ENCODE measurements around the gene GRID2. TPM values are rescaled to one million over a fixed set of nuclear protein-coding genes. Genes with fewer than 3 reads are reported as not detected.

The GRID2 gene
- total and polyA plus RNA-seq, 2 of the 13 experiments (the other 11 are each of a cell fraction or from before 2014, with no cell fraction given): not detected

DNA sequence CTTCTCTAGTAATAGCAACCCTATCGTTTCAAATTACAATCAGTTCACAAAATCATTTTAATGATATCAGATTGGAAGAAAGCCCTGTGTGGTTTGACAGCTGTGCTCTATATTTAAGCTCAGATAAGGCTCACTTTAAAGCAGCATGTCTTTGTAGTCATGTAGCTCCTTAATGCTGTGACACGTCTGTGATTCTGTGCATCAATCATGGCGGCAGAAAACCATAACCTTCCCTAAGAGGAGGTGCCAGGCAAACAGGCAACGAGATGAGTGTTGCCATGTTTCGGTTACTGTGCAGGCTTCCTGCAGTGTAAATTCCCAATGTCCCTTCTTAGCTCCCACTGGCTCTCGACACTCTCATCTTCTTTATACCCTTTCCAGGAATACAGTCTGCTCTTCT is 212.7 kb downstream of the GRID2 start:
- Histone ChIP-seq H3K4me3 (replicated peaks in 1 of 3; ENCODE audit: insufficient read depth in 1 of 3, low read depth in 2 of 3, low read length in 3 of 3) (no peak overlapping the region), H3K36me3 (replicated peaks in 1 of 2; ENCODE audit: control insufficient read depth in 1 of 2, insufficient read depth in 2 of 2, low read length in 2 of 2) (no peaks in the 10 kb centered on the region), H3K9ac (ENCODE audit: insufficient read depth, low read depth, low read length) (no peak overlapping the region), H3K4me1 (ENCODE audit: insufficient read depth, low read length) (no peaks in the 10 kb centered on the region), H3K4me2 (ENCODE audit: low read depth, low read length) (no peak overlapping the region), H3K27me3 (ENCODE audit: control insufficient read depth in 1 of 2, insufficient read depth in 2 of 2, low read length in 2 of 2) (no peaks in the 10 kb centered on the region), H3K79me2 (ENCODE audit: insufficient read depth, low read length) (no peaks in the 10 kb centered on the region), H2AFZ (ENCODE audit: low read length) (no peak overlapping the region), H4K20me1 (ENCODE audit: insufficient read depth, low read length) (no peaks in the 10 kb centered on the region), H3K27ac (ENCODE audit: extremely low read length, insufficient read depth, low read length) (no peak overlapping the region), H3K9me3 (ENCODE audit: low read length) (no peaks in the 10 kb centered on the region)
- in situ Hi-C loops (cut with HindIII; ENCODE audit: extremely low pct_ligation_motif_present, low pct_unique_long_range_greater_than_20kb): no loop called here
- ATAC-seq: no peak
- BruUV-seq (replicated peaks): no TSS peak
- no peak for FAIRE-seq
- 6% methylated on average over 3 of the region's 6 CpGs for WGBS (ENCODE audit: low lambda C conversion rate)
- CTCF ChIA-PET (ENCODE audit: low intra/inter-chr PET ratio, low total read pairs): no interaction called here
- no peak for TF ChIP-seq DMAP1 (CRISPR knock-in tag; IDR thresholded peaks at IDR 0.05)
- no peak for TF ChIP-seq CEBPG (CRISPR knock-in tag; IDR thresholded peaks at IDR 0.05)
- no peak for TF ChIP-seq ZFP91 (CRISPR knock-in tag; IDR thresholded peaks at IDR 0.05; ENCODE audit: borderline replicate concordance)
- TF ChIP-seq ZNF225 (CRISPR knock-in tag; IDR thresholded peaks at IDR 0.05): no peak
- TF ChIP-seq ZNF569 (CRISPR knock-in tag; IDR thresholded peaks at IDR 0.05; ENCODE audit: borderline replicate concordance): no peak
- no peak for TF ChIP-seq PRPF4 (IDR thresholded peaks at IDR 0.05; ENCODE audit: low read depth, low read length, poor library complexity, severe bottlenecking)
- no peak for TF ChIP-seq SP1 (IDR thresholded peaks at IDR 0.05)
- no peak for TF ChIP-seq SP1 (CRISPR knock-in tag; IDR thresholded peaks at IDR 0.05)
- intact Hi-C loops (cut with micrococcal nuclease; ENCODE audit: unreplicated experiment): no loop called here
- POLR2A ChIA-PET: no interaction called here
- DNase-seq (ENCODE audit: low spot score): no peak

- no TSS peak for BruUV-seq (replicated peaks)
- no peaks in the 10 kb centered on the region for H3K4me1 ChIP-seq (ENCODE audit: insufficient read depth, low read length)
- H3K4me2 ChIP-seq (ENCODE audit: low read depth, low read length): no peak overlapping the region
- WGBS (ENCODE audit: low lambda C conversion rate): 6% methylated on average over 3 of the region's 3 CpGs
- no peak overlapping the region for H3K4me3 ChIP-seq (replicated peaks in 1 of 3; ENCODE audit: insufficient read depth in 1 of 3, low read depth in 2 of 3, low read length in 3 of 3)
- POLR2A ChIA-PET: no interaction called here
- CTCF ChIA-PET (ENCODE audit: low intra/inter-chr PET ratio, low total read pairs): no interaction called here
- in situ Hi-C loops (cut with HindIII; ENCODE audit: extremely low pct_ligation_motif_present, low pct_unique_long_range_greater_than_20kb) (no loop called here), intact Hi-C loops (cut with micrococcal nuclease; ENCODE audit: unreplicated experiment) (no loop called here)
- no peaks in the 10 kb centered on the region for H4K20me1 ChIP-seq (ENCODE audit: insufficient read depth, low read length)
- no peak overlapping the region for H3K27ac ChIP-seq (ENCODE audit: extremely low read length, insufficient read depth, low read length)
- H3K27me3 ChIP-seq (ENCODE audit: control insufficient read depth in 1 of 2, insufficient read depth in 2 of 2, low read length in 2 of 2): no peaks in the 10 kb centered on the region
- H3K9me3 ChIP-seq (ENCODE audit: low read length): no peaks in the 10 kb centered on the region
- no peak for DNase-seq (ENCODE audit: low spot score)
- H3K79me2 ChIP-seq (ENCODE audit: insufficient read depth, low read length): no peaks in the 10 kb centered on the region
- FAIRE-seq: no peak
- no peak for ATAC-seq
- H2AFZ ChIP-seq (ENCODE audit: low read length): no peak overlapping the region
- H3K9ac ChIP-seq (ENCODE audit: insufficient read depth, low read depth, low read length): no peak overlapping the region
- H3K36me3 ChIP-seq (replicated peaks in 1 of 2; ENCODE audit: control insufficient read depth in 1 of 2, insufficient read depth in 2 of 2, low read length in 2 of 2): no peaks in the 10 kb centered on the region
- TF ChIP-seq ARNT (IDR thresholded peaks at IDR 0.05) (no peak), NKX3-1 (CRISPR knock-in tag; IDR thresholded peaks at IDR 0.05) (no peak), ZSCAN31 (CRISPR knock-in tag; IDR thresholded peaks at IDR 0.05; ENCODE audit: low read depth) (no peak), GATA4 (IDR thresholded peaks at IDR 0.05; ENCODE audit: borderline replicate concordance, low read depth) (no peak), MAFK (conservative IDR thresholded peaks at IDR 0.05 in 1 of 2, IDR thresholded peaks at IDR 0.05 in 1 of 2; ENCODE audit: low read length in 2 of 2) (no peak), GLMP (CRISPR knock-in tag; IDR thresholded peaks at IDR 0.05; ENCODE audit: borderline replicate concordance) (no peak), ZFY (CRISPR knock-in tag; IDR thresholded peaks at IDR 0.05) (no peak), POLR2AphosphoS2 (IDR thresholded peaks at IDR 0.05; ENCODE audit: low read depth, low read length) (no peak)
- TF ChIP-seq, protein P1, sequence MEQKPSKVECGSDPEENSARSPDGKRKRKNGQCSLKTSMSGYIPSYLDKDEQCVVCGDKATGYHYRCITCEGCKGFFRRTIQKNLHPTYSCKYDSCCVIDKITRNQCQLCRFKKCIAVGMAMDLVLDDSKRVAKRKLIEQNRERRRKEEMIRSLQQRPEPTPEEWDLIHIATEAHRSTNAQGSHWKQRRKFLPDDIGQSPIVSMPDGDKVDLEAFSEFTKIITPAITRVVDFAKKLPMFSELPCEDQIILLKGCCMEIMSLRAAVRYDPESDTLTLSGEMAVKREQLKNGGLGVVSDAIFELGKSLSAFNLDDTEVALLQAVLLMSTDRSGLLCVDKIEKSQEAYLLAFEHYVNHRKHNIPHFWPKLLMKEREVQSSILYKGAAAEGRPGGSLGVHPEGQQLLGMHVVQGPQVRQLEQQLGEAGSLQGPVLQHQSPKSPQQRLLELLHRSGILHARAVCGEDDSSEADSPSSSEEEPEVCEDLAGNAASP (CRISPR knock-in tag; IDR thresholded peaks at IDR 0.05; ENCODE audit: borderline replicate concordance): no peak
Observed at GRCh38 chr4:92519727-92520126, 216.0 kb downstream of the GRID2 start.

Measured in HepG2 (cell line).